ENCODE data around the gene GPBP1.

GPBP1 gene

GRCh38 chr5:57179262-57180200 lies 5.7 kb downstream of the GPBP1 start:
- TF ChIP-seq CTCF (conservative IDR thresholded peaks at IDR 0.05) = no peak
- no peak overlapping the region; the same call in 1 of the 2 replicates for H3K27ac ChIP-seq

DNA sequence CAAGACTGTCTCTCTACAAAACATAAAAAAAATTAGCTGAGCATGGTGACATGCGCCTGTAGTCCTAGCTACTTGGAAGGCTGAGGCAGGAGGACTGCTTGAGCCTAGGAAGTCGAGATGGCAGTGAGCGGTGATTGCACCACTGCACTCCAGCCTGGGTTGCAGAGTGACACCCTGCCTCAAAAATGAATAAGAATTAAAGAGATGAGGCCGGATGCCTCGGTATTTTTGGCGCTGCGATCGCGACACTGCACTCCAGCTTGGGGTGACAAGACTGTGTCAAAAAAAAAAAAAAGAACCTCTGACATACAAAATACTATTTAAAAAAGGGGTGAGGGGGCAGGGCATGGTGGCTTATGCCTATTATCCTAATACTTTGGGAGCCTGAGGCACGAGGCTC lies 7.3 kb downstream of the GPBP1 start:
- H3K27ac ChIP-seq = no peak overlapping the region
- TF ChIP-seq CTCF (conservative IDR thresholded peaks at IDR 0.05) = no peak

DNA sequence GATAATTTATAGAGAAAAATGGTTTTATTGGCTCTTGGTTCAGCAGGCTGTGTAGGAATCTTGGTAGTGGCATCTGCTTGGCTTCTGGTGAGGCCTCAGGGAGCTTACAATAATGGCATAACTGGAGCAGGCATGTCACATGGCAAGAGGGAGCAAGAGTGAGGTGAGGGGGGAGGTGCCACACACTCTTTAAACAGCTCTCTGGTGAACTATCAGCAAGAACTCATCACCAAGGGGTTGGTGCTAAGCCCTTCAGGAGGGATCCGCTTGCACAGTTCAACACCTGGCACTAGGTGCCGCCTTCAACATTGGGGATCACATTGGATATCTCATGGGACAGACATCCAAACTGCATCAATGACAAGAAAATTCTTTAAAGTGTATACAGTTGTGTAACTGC lies 10.5 kb downstream of the GPBP1 start:
- TF ChIP-seq CTCF (conservative IDR thresholded peaks at IDR 0.05) = no peak

GRCh38 chr5:57185313-57185712 lies 11.5 kb downstream of the GPBP1 start:
- H3K27ac ChIP-seq = no peak overlapping the region
- no peak for TF ChIP-seq CTCF (conservative IDR thresholded peaks at IDR 0.05)

More for the DNA sequence above, 10.5 kb downstream of the GPBP1 start:
- H3K27ac ChIP-seq = no peak overlapping the region

DNA sequence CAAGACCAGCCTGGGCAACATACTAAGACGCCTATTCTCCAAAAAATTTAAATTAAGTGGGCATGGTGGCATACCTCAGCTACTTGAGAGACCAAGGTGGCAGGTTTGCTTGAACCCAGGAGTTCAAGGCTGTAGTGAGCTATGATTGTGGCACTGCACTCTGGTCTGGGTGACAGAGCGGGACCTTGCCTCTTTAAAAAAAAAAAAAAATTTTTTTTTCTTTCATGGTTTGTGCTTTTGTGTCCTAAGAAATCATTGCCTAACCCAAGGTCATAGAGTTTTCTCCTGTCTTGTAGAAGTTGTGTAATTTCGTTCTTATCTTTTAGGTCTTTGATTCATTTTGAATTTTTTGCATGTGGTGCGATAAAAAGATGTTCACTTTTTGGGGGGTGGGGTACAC lies 12.3 kb downstream of the GPBP1 start:
- no peak for TF ChIP-seq CTCF (conservative IDR thresholded peaks at IDR 0.05)

GRCh38 chr5:57187977-57188376 lies 14.1 kb downstream of the GPBP1 start:
- 0 out of 2 replicates have a peak overlapping the region, but pooled peaks have one; percentile 40 for H3K27ac ChIP-seq

More for the DNA sequence above, 12.3 kb downstream of the GPBP1 start:
- H3K27ac ChIP-seq = no peak overlapping the region

DNA sequence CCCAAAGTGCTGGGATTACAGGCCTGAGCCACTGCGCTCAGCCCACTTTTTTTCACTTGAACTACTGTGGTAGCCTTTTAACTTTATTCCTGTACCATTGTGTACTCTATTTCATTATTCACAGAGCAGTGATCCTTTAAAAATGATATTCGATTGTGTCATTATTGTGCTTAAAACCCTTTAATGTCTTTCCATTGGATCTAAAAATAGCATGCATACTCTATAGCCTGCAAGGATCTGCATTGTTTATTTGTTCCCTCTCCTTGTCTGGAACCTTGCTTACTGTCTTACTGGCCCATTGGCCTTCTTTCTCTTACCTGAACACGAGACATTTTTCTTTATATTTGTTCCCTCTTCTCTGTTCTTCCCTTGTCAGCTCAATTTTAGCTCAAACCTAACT lies 15.7 kb downstream of the GPBP1 start:
- peak overlapping the region; percentile 40 for H3K27ac ChIP-seq
- TF ChIP-seq CTCF (conservative IDR thresholded peaks at IDR 0.05) = no peak

DNA sequence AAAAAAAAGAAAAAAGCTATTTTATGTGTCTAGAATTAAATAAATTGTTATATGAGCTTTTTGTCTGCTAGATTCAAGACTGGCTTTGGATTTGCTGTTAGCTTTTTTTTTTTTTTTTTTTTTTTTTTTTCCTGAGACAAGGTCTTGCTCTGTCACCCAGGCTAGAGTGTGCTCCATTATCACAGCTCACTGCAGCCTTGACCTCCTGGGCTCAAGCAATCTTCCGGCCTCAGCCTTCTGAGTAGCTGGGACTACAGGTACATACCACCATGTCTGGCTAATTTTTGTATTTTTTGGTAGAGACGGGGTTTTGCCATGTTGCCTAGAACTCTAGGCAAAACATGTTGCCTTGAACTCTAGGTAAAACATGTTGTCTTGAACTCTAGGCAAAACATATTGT lies 16.7 kb downstream of the GPBP1 start:
- peak overlapping the region; percentile 40 for H3K27ac ChIP-seq
- no peak for TF ChIP-seq CTCF (conservative IDR thresholded peaks at IDR 0.05)
